Neuron (in vitro differentiated cells): Measurements from ENCODE around the gene HELZ2.

Experiments used
- H2AFZ ChIP-seq: one replicate; pipeline ENCODE4 v1.6.1; 2013; ENCODE audit warnings: low read depth, mild to moderate bottlenecking, inconsistent platforms, low read length, moderate library complexity
- H3K27me3 ChIP-seq: one replicate; pipeline ENCODE4 v1.6.1; 2013; ENCODE audit warnings: low read length; ENCODE audit not compliant: insufficient read depth
- H3K36me3 ChIP-seq: one replicate; pipeline ENCODE4 v1.6.1; 2013; ENCODE audit warnings: low read length; ENCODE audit not compliant: insufficient read depth
- H3K4me1 ChIP-seq: one replicate; pipeline ENCODE4 v1.6.1; 2013; ENCODE audit warnings: low read length; ENCODE audit not compliant: insufficient read depth
- H3K4me3 ChIP-seq: 2 replicates; pipeline ENCODE4 v1.5.1; 2013; ENCODE audit warnings: mild to moderate bottlenecking, low read length, moderate library complexity
- H3K9me3 ChIP-seq: one replicate; pipeline ENCODE4 v1.6.1; 2013; ENCODE audit warnings: low read length

The HELZ2 gene

GRCh38 chr20:63591786-63592355 lies 17.8 kb upstream of the HELZ2 start:
- H3K36me3 ChIP-seq, result peaks cover 48% of the 10 kb centered on the region
- H3K9me3 ChIP-seq, result no peaks in the 10 kb centered on the region
- peaks cover 4% of the 10 kb centered on the region for H3K4me1 ChIP-seq
- no peak overlapping the region for H3K4me3 ChIP-seq
- no peak overlapping the region for H2AFZ ChIP-seq
- no peaks in the 10 kb centered on the region for H3K27me3 ChIP-seq

- H3K36me3 ChIP-seq, result peaks cover 45% of the 10 kb centered on the region
- H3K4me1 ChIP-seq, result peaks cover 4% of the 10 kb centered on the region
- H3K27me3 ChIP-seq, result no peaks in the 10 kb centered on the region
- H2AFZ ChIP-seq, result no peak overlapping the region
- no peak overlapping the region for H3K4me3 ChIP-seq
- H3K9me3 ChIP-seq, result no peaks in the 10 kb centered on the region
Observed at GRCh38 chr20:63591147-63591533, 17.1 kb upstream of the HELZ2 start.

- Histone ChIP-seq H3K36me3 (peaks cover 39% of the 10 kb centered on the region), H3K27me3 (no peaks in the 10 kb centered on the region), H3K9me3 (no peaks in the 10 kb centered on the region), H3K4me1 (peaks cover 4% of the 10 kb centered on the region), H2AFZ (no peak overlapping the region), H3K4me3 (no peak overlapping the region)
Observed at GRCh38 chr20:63590218-63591146, 16.4 kb upstream of the HELZ2 start.

- Histone ChIP-seq H3K36me3 (peaks cover 36% of the 10 kb centered on the region), H3K4me1 (peaks cover 4% of the 10 kb centered on the region)
Observed at GRCh38 chr20:63589261-63590217, 15.5 kb upstream of the HELZ2 start.

GRCh38 chr20:63588641-63589041 lies 14.6 kb upstream of the HELZ2 start:
- H3K9me3 ChIP-seq, result no peaks in the 10 kb centered on the region
- peaks cover 4% of the 10 kb centered on the region for H3K4me1 ChIP-seq
- H2AFZ ChIP-seq, result no peak overlapping the region
- peaks cover 32% of the 10 kb centered on the region for H3K36me3 ChIP-seq
- no peak overlapping the region for H3K4me3 ChIP-seq
- H3K27me3 ChIP-seq, result no peaks in the 10 kb centered on the region

More at GRCh38 chr20:63589261-63590217, 15.5 kb upstream of the HELZ2 start:
- no peaks in the 10 kb centered on the region for H3K27me3 ChIP-seq
- no peak overlapping the region for H3K4me3 ChIP-seq
- H2AFZ ChIP-seq, result no peak overlapping the region
- no peaks in the 10 kb centered on the region for H3K9me3 ChIP-seq

GRCh38 chr20:63587776-63588591 lies 13.9 kb upstream of the HELZ2 start:
- Histone ChIP-seq H3K9me3 (no peaks in the 10 kb centered on the region), H3K4me3 (no peak overlapping the region), H3K27me3 (no peaks in the 10 kb centered on the region), H3K36me3 (peaks cover 28% of the 10 kb centered on the region), H2AFZ (no peak overlapping the region), H3K4me1 (peaks cover 4% of the 10 kb centered on the region)

- Histone ChIP-seq H3K9me3 (no peaks in the 10 kb centered on the region), H3K4me1 (peaks cover 4% of the 10 kb centered on the region), H3K4me3 (no peak overlapping the region), H3K36me3 (peaks cover 22% of the 10 kb centered on the region), H2AFZ (no peak overlapping the region), H3K27me3 (no peaks in the 10 kb centered on the region)
Observed at GRCh38 chr20:63587256-63587655, 13.2 kb upstream of the HELZ2 start.

- Histone ChIP-seq H3K4me1 (peaks cover 4% of the 10 kb centered on the region), H3K4me3 (no peak overlapping the region), H3K27me3 (no peaks in the 10 kb centered on the region), H2AFZ (no peak overlapping the region), H3K9me3 (no peaks in the 10 kb centered on the region), H3K36me3 (peaks cover 17% of the 10 kb centered on the region)
Observed at GRCh38 chr20:63586797-63587196, 12.8 kb upstream of the HELZ2 start.

- Histone ChIP-seq H2AFZ (no peak overlapping the region), H3K36me3 (peaks cover 15% of the 10 kb centered on the region), H3K9me3 (no peaks in the 10 kb centered on the region), H3K4me1 (peaks cover 4% of the 10 kb centered on the region), H3K27me3 (no peaks in the 10 kb centered on the region), H3K4me3 (no peak overlapping the region)
Observed at GRCh38 chr20:63585616-63586565, 11.9 kb upstream of the HELZ2 start.

GRCh38 chr20:63582382-63583063 lies 8.5 kb upstream of the HELZ2 start:
- Histone ChIP-seq H3K36me3 (no peaks in the 10 kb centered on the region), H3K27me3 (no peaks in the 10 kb centered on the region), H2AFZ (no peak overlapping the region), H3K4me1 (no peaks in the 10 kb centered on the region), H3K4me3 (no peak overlapping the region), H3K9me3 (peaks cover 2% of the 10 kb centered on the region)

- Histone ChIP-seq H2AFZ (no peak overlapping the region), H3K36me3 (no peaks in the 10 kb centered on the region), H3K9me3 (peaks cover 2% of the 10 kb centered on the region), H3K4me1 (no peaks in the 10 kb centered on the region), H3K27me3 (no peaks in the 10 kb centered on the region), H3K4me3 (no peak overlapping the region)
Observed at GRCh38 chr20:63580796-63581461, 6.9 kb upstream of the HELZ2 start.
